PFSK-1 (cell line): ENCODE data around the gene IL17C.

Source experiments
- FOXP2 ChIP-seq: optimal IDR thresholded peaks from 2 replicates; pipeline ENCODE3; 2011; ENCODE audit warnings: borderline replicate concordance, control low read depth, inconsistent platforms; ENCODE audit not compliant: insufficient read depth; ENCODE audit errors: extremely low read length, extremely low read depth
- POLR2AphosphoS5 ChIP-seq: IDR thresholded peaks from 2 replicates; pipeline ENCODE4 v1.6.1; 2012; ENCODE audit warnings: low read depth, mild to moderate bottlenecking, control low read depth, low read length, moderate library complexity
- REST ChIP-seq, 2 experiments: IDR thresholded peaks; 2 replicates each; pipeline versions ENCODE4 v1.6.1 to v1.8.0; 2011 to 2012; ENCODE audit warnings: low read depth in 2 of 2, low read length in 2 of 2, control low read depth in 1 of 2, inconsistent platforms in 1 of 2, mild to moderate bottlenecking in 1 of 2, moderate library complexity in 1 of 2; ENCODE audit not compliant: insufficient read depth in 1 of 2
- SIN3A ChIP-seq: IDR thresholded peaks from 2 replicates; pipeline ENCODE4 v1.6.1; 2012; ENCODE audit warnings: mild to moderate bottlenecking, low read length, moderate library complexity, borderline replicate concordance; ENCODE audit not compliant: insufficient read depth
- TAF1 ChIP-seq: IDR thresholded peaks from 2 replicates; pipeline ENCODE4 v1.6.1; 2012; ENCODE audit warnings: low read length, control low read depth, borderline replicate concordance; ENCODE audit not compliant: insufficient read depth

- TF ChIP-seq POLR2AphosphoS5 (no peak), FOXP2 (no peak), REST (IDR thresholded peaks at IDR 0.05; ENCODE audit: insufficient read depth in 1 of 2, low read depth in 2 of 2, low read length in 2 of 2) (no peak), SIN3A (no peak), TAF1 (no peak)
These were observed 47.7 kb downstream of the IL17C start for GRCh38 chr16:88686062-88686438.
